ENCODE measurements around the gene GYS1. TPM values are rescaled to one million over a fixed set of nuclear protein-coding genes. Genes with fewer than 3 reads are reported as not detected.
"Not testable (repeated sequence)": the region's sequence is repeated elsewhere in the genome, so short reads cannot be mapped to it uniquely, and the experiment has no call there.

The GYS1 gene
- total and polyA plus RNA-seq, 2 donors: 33.3 to 39.5 TPM

DNA sequence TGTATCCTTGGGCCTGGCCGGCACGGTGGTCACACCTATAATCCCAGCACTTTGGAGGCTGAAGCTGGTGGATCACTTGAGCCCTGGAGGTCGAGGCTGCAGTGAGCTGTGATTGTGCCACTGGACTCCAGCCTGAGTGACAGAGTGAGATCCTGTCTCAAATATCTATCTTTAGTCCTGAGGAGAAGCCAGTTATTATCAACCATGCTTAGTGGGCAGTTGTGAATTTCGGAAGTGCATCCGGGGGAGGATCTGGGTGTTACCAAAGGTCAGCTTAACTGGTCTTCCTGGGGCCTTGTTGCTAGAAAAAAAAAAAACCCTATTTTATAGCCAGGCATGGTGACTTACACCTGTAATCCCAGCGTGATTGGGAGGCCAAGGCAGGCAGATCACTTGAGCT is 50.0 kb downstream of the GYS1 start:
- no peak for DNase-seq (ENCODE audit: extremely low spot score)
- WGBS: 89% methylated on average over 6 of the region's 6 CpGs
- Histone ChIP-seq H3K4me3 (ENCODE audit: low read depth, low read length) (no peak overlapping the region), H3K4me1 (ENCODE audit: insufficient read depth) (no peaks in the 10 kb centered on the region), H3K27ac (ENCODE audit: low read depth) (no peak overlapping the region), H3K36me3 (ENCODE audit: insufficient read depth) (no peaks in the 10 kb centered on the region)

GRCh38 chr19:48940902-48941301 is 52.2 kb downstream of the GYS1 start:
- 97% methylated on average over 5 of the region's 5 CpGs for WGBS
- Histone ChIP-seq H3K27ac (ENCODE audit: low read depth) (no peak overlapping the region), H3K4me1 (ENCODE audit: insufficient read depth) (no peaks in the 10 kb centered on the region), H3K4me3 (ENCODE audit: low read depth, low read length) (no peak overlapping the region), H3K36me3 (ENCODE audit: insufficient read depth) (no peaks in the 10 kb centered on the region)
- no peak for DNase-seq (ENCODE audit: extremely low spot score)

DNA sequence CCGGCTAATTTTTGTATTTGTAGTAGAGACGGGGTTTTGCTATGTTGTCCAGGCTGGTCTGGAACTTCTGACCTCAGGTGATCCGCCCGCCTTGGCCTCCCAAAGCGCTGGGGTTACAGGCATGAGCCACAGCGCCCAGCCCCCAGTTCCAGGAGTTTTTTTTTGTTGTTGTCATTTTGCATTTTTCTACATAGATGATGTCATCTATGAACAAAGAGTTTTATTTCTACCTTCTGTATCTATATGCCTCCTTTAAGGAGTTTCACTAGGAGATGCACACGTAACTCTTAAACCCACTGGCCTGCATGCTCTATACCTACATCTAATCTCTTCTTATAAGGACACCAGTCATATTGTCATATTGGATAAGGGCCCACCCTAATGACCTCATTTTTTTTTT is 54.9 kb downstream of the GYS1 start:
- WGBS: 78% methylated on average over 7 of the region's 7 CpGs

DNA sequence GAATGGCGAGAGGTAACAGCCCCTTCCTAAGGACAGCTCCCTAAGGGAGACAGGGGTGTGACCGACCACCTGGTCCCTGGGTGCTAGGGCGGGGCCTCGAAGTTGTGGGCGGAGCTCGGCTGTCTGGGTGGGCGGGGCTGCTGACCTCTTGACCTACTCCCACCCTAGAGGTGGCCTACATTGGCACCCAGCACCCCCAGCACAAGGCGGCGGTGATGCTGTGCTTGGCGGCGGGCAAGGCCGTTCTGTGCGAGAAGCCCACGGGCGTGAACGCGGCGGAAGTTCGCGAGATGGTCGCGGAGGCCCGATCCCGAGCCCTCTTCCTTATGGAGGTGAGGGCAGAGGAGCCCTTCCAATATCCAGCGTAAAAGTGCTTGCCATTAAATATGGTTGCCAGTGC is 57.2 kb downstream of the GYS1 start:
- Histone ChIP-seq H3K27ac (ENCODE audit: low read depth) (no peak overlapping the region), H3K36me3 (ENCODE audit: insufficient read depth) (no peaks in the 10 kb centered on the region), H3K4me3 (ENCODE audit: low read depth, low read length) (no peak overlapping the region), H3K4me1 (ENCODE audit: insufficient read depth) (no peaks in the 10 kb centered on the region)
- 97% methylated on average over 25 of the region's 25 CpGs for WGBS
- no peak for DNase-seq (ENCODE audit: extremely low spot score)

More for the DNA sequence above, 54.9 kb downstream of the GYS1 start:
- Histone ChIP-seq H3K27ac (ENCODE audit: low read depth) (no peak overlapping the region), H3K36me3 (ENCODE audit: insufficient read depth) (no peaks in the 10 kb centered on the region), H3K4me3 (ENCODE audit: low read depth, low read length) (no peak overlapping the region), H3K4me1 (ENCODE audit: insufficient read depth) (no peaks in the 10 kb centered on the region)
- DNase-seq (ENCODE audit: extremely low spot score): no peak

- no peaks in the 10 kb centered on the region for H3K36me3 ChIP-seq (ENCODE audit: insufficient read depth)
- no peaks in the 10 kb centered on the region for H3K4me1 ChIP-seq (ENCODE audit: insufficient read depth)
- WGBS: 80% methylated on average over 19 of the region's 19 CpGs
- no peak overlapping the region for H3K4me3 ChIP-seq (ENCODE audit: low read depth, low read length)
- DNase-seq (ENCODE audit: extremely low spot score): no peak
- H3K27ac ChIP-seq (ENCODE audit: low read depth): no peak overlapping the region
These were observed 58.3 kb downstream of the GYS1 start for GRCh38 chr19:48934837-48935236.

GRCh38 chr19:48933382-48933932 is 59.7 kb downstream of the GYS1 start, which contains the start of gene DHDH:
Gene DHDH, plus strand, starts transcription at chr19:48933699. Its CDS starts 23 bp downstream, at chr19:48933722.
- H3K27ac ChIP-seq (ENCODE audit: low read depth): no peak within 1 kb of the TSS
- H3K36me3 ChIP-seq (ENCODE audit: insufficient read depth): no peaks in the 10 kb centered on the region
- under 1% methylated on average over 43 of the region's 43 CpGs for WGBS
- H3K4me1 ChIP-seq (ENCODE audit: insufficient read depth): no peaks in the 10 kb centered on the region
- peak within 1 kb of the TSS; percentile 37 for H3K4me3 ChIP-seq (ENCODE audit: low read depth, low read length)
- peak; percentile 66 for DNase-seq (ENCODE audit: extremely low spot score)

DNA sequence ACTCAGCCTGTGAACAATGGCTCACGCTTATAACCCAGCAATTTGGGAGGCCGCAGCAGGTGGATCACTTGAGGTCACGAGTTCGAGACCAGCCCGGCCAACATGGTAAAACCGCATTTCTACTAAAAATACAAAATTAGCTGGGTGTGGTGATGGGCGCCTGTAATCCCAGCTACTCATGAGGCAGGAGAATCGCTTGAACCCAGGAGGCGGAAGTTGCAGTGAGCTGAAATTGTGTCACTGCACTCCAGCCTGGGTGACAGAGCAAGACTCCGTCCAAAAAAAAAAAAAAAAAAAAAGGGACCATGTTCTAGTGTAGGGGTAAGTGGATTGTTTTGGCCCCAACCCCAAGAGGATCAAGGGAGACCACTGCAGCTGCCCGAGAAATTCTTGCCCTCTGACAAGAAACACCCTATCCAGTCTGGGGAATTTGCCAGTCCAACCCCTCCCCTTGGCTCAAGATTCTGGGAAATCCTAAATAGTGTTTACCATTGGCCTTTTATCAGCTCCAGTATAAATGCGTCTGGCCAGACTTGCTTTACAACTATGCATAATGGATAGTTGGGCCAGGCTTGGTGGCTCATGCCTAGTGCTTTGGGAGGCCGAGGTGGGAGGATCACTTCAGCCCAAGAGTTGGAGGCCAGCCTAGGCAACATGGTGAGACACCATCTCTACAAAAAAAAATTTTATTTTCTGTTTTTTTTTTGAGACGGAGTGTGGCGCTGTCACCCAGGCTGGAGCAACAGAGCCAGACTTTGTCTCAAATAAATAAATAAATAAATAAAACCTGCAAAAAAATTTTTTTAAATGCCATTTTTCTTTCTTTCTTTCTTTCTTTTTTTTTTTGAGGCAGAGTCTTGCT is 64.7 kb downstream of the GYS1 start:
- no peak overlapping the region for H3K27ac ChIP-seq (ENCODE audit: low read depth)
- WGBS: 65% methylated on average over 15 of the region's 15 CpGs
- H3K36me3 ChIP-seq (ENCODE audit: insufficient read depth): no peaks in the 10 kb centered on the region
- H3K4me1 ChIP-seq (ENCODE audit: insufficient read depth): no peaks in the 10 kb centered on the region
- H3K4me3 ChIP-seq (ENCODE audit: low read depth, low read length): no peak overlapping the region
- DNase-seq (ENCODE audit: extremely low spot score): no peak

GRCh38 chr19:48927692-48928091 is 65.4 kb downstream of the GYS1 start:
- H3K27ac ChIP-seq (ENCODE audit: low read depth); H3K36me3 ChIP-seq (ENCODE audit: insufficient read depth); DNase-seq (ENCODE audit: extremely low spot score); H3K4me3 ChIP-seq (ENCODE audit: low read depth, low read length); H3K4me1 ChIP-seq (ENCODE audit: insufficient read depth): not testable (repeated sequence)
- 88% methylated on average over 17 of the region's 17 CpGs for WGBS

DNA sequence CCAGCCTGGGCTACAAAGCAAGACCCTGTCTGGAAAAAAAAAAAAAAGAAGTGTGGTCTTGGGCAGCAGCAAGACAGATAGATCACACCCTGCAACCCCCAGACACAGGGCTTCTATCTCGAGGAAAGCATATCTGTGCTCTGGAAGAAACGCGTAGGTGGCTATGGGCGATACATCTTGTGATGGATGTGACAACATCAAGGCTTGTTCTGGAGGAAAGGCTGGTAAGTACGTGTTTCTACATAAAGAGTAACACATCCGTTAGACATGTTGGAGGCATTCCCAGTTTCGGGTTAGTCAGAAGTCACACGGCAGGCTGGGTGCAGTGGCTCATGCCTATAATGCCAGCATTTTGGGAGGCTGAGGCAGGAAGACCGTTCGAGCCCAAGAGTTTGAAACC is 66.2 kb downstream of the GYS1 start:
- DNase-seq (ENCODE audit: extremely low spot score): no peak
- no peaks in the 10 kb centered on the region for H3K4me1 ChIP-seq (ENCODE audit: insufficient read depth)
- H3K4me3 ChIP-seq (ENCODE audit: low read depth, low read length): no peak overlapping the region
- H3K27ac ChIP-seq (ENCODE audit: low read depth): no peak overlapping the region
- H3K36me3 ChIP-seq (ENCODE audit: insufficient read depth): no peaks in the 10 kb centered on the region
- WGBS: 20% methylated on average over 10 of the region's 10 CpGs

DNA sequence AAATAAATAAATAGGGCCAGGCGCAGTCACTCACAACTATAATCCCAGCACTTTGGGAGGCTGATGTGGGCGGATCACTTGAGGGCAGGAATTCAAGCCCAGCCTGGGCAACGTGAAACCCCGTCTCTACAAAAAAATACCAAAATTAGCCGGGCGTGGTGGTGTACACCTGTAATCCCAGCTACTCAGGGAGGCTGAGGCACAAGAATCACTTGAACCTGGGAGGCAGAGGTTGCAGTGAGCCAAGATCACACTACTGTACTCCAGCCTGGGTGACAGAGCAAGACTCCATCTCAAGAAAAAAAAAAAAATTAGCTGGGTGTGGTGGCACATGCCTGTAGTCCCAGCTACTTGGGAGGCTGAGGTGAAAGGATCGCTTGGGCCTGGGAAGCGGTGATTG is 67.2 kb downstream of the GYS1 start:
- H3K27ac ChIP-seq (ENCODE audit: low read depth); DNase-seq (ENCODE audit: extremely low spot score); H3K4me1 ChIP-seq (ENCODE audit: insufficient read depth); H3K4me3 ChIP-seq (ENCODE audit: low read depth, low read length); H3K36me3 ChIP-seq (ENCODE audit: insufficient read depth): not testable (repeated sequence)
- WGBS: 88% methylated on average over 8 of the region's 8 CpGs

GRCh38 chr19:48925240-48925843 is 67.8 kb downstream of the GYS1 start:
- WGBS: 74% methylated on average over 11 of the region's 11 CpGs
- no peak overlapping the region for H3K4me3 ChIP-seq (ENCODE audit: low read depth, low read length)
- H3K4me1 ChIP-seq (ENCODE audit: insufficient read depth): no peaks in the 10 kb centered on the region
- no peaks in the 10 kb centered on the region for H3K36me3 ChIP-seq (ENCODE audit: insufficient read depth)
- DNase-seq (ENCODE audit: extremely low spot score): no peak
- no peak overlapping the region for H3K27ac ChIP-seq (ENCODE audit: low read depth)

GRCh38 chr19:48922548-48923490 is 70.3 kb downstream of the GYS1 start:
- WGBS: 85% methylated on average over 18 of the region's 18 CpGs
- Histone ChIP-seq H3K36me3 (ENCODE audit: insufficient read depth) (no peaks in the 10 kb centered on the region), H3K4me1 (ENCODE audit: insufficient read depth) (no peaks in the 10 kb centered on the region), H3K4me3 (ENCODE audit: low read depth, low read length) (no peak overlapping the region), H3K27ac (ENCODE audit: low read depth) (no peak overlapping the region)
- DNase-seq (ENCODE audit: extremely low spot score): no peak
